ENCODE data around the gene GNPDA1.

Gene GNPDA1

GRCh38 chr5:141961466-141961865 is 51.4 kb downstream of the GNPDA1 start:
- H3K4me1 ChIP-seq (ENCODE audit: control insufficient read depth in 1 of 2, insufficient read depth in 2 of 2, low read length in 2 of 2): peaks cover 0 to 15% of the 10 kb centered on the region in 2 donors
- H3K9me3 ChIP-seq (ENCODE audit: control insufficient read depth in 1 of 2, low read length in 2 of 2): no peaks in the 10 kb centered on the region
- H3K4me3 ChIP-seq (ENCODE audit: low read depth in 1 of 2, low read length in 2 of 2): no peak overlapping the region
- no peaks in the 10 kb centered on the region for H3K36me3 ChIP-seq (ENCODE audit: control insufficient read depth in 1 of 2, insufficient read depth in 2 of 2, low read length in 2 of 2)
- H3K27me3 ChIP-seq (ENCODE audit: low read depth, low read length): no peaks in the 10 kb centered on the region
- H3K27ac ChIP-seq (ENCODE audit: low read length): no peak overlapping the region

GRCh38 chr5:141960449-141961323 is 52.1 kb downstream of the GNPDA1 start:
- Histone ChIP-seq H3K27ac (ENCODE audit: low read length) (no peak overlapping the region), H3K36me3 (ENCODE audit: control insufficient read depth in 1 of 2, insufficient read depth in 2 of 2, low read length in 2 of 2) (no peaks in the 10 kb centered on the region), H3K9me3 (ENCODE audit: control insufficient read depth in 1 of 2, low read length in 2 of 2) (no peaks in the 10 kb centered on the region), H3K27me3 (ENCODE audit: low read depth, low read length) (no peaks in the 10 kb centered on the region), H3K4me1 (ENCODE audit: control insufficient read depth in 1 of 2, insufficient read depth in 2 of 2, low read length in 2 of 2) (peaks cover 0 to 15% of the 10 kb centered on the region in 2 donors), H3K4me3 (ENCODE audit: low read depth in 1 of 2, low read length in 2 of 2) (no peak overlapping the region)

- Histone ChIP-seq H3K27ac (ENCODE audit: low read length) (no peak overlapping the region), H3K9me3 (ENCODE audit: control insufficient read depth in 1 of 2, low read length in 2 of 2) (no peaks in the 10 kb centered on the region), H3K36me3 (ENCODE audit: control insufficient read depth in 1 of 2, insufficient read depth in 2 of 2, low read length in 2 of 2) (no peaks in the 10 kb centered on the region), H3K4me1 (ENCODE audit: control insufficient read depth in 1 of 2, insufficient read depth in 2 of 2, low read length in 2 of 2) (peaks cover 0 to 15% of the 10 kb centered on the region in 2 donors), H3K4me3 (ENCODE audit: low read depth in 1 of 2, low read length in 2 of 2) (no peak overlapping the region), H3K27me3 (ENCODE audit: low read depth, low read length) (no peaks in the 10 kb centered on the region)
Measured at GRCh38 chr5:141960018-141960417, 52.8 kb downstream of the GNPDA1 start.

GRCh38 chr5:141958546-141959172 is 54.2 kb downstream of the GNPDA1 start:
- no peaks in the 10 kb centered on the region for H3K9me3 ChIP-seq (ENCODE audit: control insufficient read depth in 1 of 2, low read length in 2 of 2)
- no peaks in the 10 kb centered on the region for H3K36me3 ChIP-seq (ENCODE audit: control insufficient read depth in 1 of 2, insufficient read depth in 2 of 2, low read length in 2 of 2)
- peaks cover 0 to 15% of the 10 kb centered on the region in 2 donors for H3K4me1 ChIP-seq (ENCODE audit: control insufficient read depth in 1 of 2, insufficient read depth in 2 of 2, low read length in 2 of 2)
- H3K27me3 ChIP-seq (ENCODE audit: low read depth, low read length): no peaks in the 10 kb centered on the region
- H3K27ac ChIP-seq (ENCODE audit: low read length): peak overlapping the region; percentile 40
- no peak overlapping the region for H3K4me3 ChIP-seq (ENCODE audit: low read depth in 1 of 2, low read length in 2 of 2)

- Histone ChIP-seq H3K36me3 (ENCODE audit: control insufficient read depth in 1 of 2, insufficient read depth in 2 of 2, low read length in 2 of 2) (no peaks in the 10 kb centered on the region), H3K9me3 (ENCODE audit: control insufficient read depth in 1 of 2, low read length in 2 of 2) (no peaks in the 10 kb centered on the region), H3K4me3 (ENCODE audit: low read depth in 1 of 2, low read length in 2 of 2) (no peak within 1 kb of the TSS), H3K27me3 (ENCODE audit: low read depth, low read length) (no peaks in the 10 kb centered on the region), H3K27ac (ENCODE audit: low read length) (peak within 1 kb of the TSS; percentile 40), H3K4me1 (ENCODE audit: control insufficient read depth in 1 of 2, insufficient read depth in 2 of 2, low read length in 2 of 2) (peaks cover 0 to 15% of the 10 kb centered on the region in 2 donors)
Measured at GRCh38 chr5:141958113-141958512, 54.7 kb downstream of the GNPDA1 start, which contains the start of gene PCDH12. TSS of gene PCDH12 (minus strand) at chr5:141958202. CDS start at chr5:141957851, 351 bp downstream.

- H3K27ac ChIP-seq (ENCODE audit: low read length): peak overlapping the region; percentile 25
- H3K4me1 ChIP-seq (ENCODE audit: control insufficient read depth in 1 of 2, insufficient read depth in 2 of 2, low read length in 2 of 2): peaks cover 0 to 16% of the 10 kb centered on the region in 2 donors
- no peaks in the 10 kb centered on the region for H3K36me3 ChIP-seq (ENCODE audit: control insufficient read depth in 1 of 2, insufficient read depth in 2 of 2, low read length in 2 of 2)
- H3K9me3 ChIP-seq (ENCODE audit: control insufficient read depth in 1 of 2, low read length in 2 of 2): no peaks in the 10 kb centered on the region
- H3K4me3 ChIP-seq (ENCODE audit: low read depth in 1 of 2, low read length in 2 of 2): no peak overlapping the region
- H3K27me3 ChIP-seq (ENCODE audit: low read depth, low read length): no peaks in the 10 kb centered on the region
Measured at GRCh38 chr5:141957367-141957996, 55.3 kb downstream of the GNPDA1 start.

GRCh38 chr5:141954194-141954593 is 58.6 kb downstream of the GNPDA1 start:
- no peak overlapping the region for H3K27ac ChIP-seq (ENCODE audit: low read length)

GRCh38 chr5:141952020-141952419 is 60.8 kb downstream of the GNPDA1 start:
- H3K9me3 ChIP-seq (ENCODE audit: control insufficient read depth in 1 of 2, low read length in 2 of 2): no peaks in the 10 kb centered on the region
- H3K4me1 ChIP-seq (ENCODE audit: control insufficient read depth in 1 of 2, insufficient read depth in 2 of 2, low read length in 2 of 2): peaks cover 0 to 23% of the 10 kb centered on the region in 2 donors
- no peak overlapping the region for H3K4me3 ChIP-seq (ENCODE audit: low read depth in 1 of 2, low read length in 2 of 2)
- H3K27ac ChIP-seq (ENCODE audit: low read length): no peak overlapping the region
- no peaks in the 10 kb centered on the region for H3K27me3 ChIP-seq (ENCODE audit: low read depth, low read length)
- no peaks in the 10 kb centered on the region for H3K36me3 ChIP-seq (ENCODE audit: control insufficient read depth in 1 of 2, insufficient read depth in 2 of 2, low read length in 2 of 2)

More at GRCh38 chr5:141954194-141954593, 58.6 kb downstream of the GNPDA1 start:
- Histone ChIP-seq H3K4me1 (ENCODE audit: control insufficient read depth in 1 of 2, insufficient read depth in 2 of 2, low read length in 2 of 2) (peaks cover 0 to 28% of the 10 kb centered on the region in 2 donors), H3K9me3 (ENCODE audit: control insufficient read depth in 1 of 2, low read length in 2 of 2) (no peaks in the 10 kb centered on the region), H3K4me3 (ENCODE audit: low read depth in 1 of 2, low read length in 2 of 2) (no peak overlapping the region), H3K27me3 (ENCODE audit: low read depth, low read length) (no peaks in the 10 kb centered on the region), H3K36me3 (ENCODE audit: control insufficient read depth in 1 of 2, insufficient read depth in 2 of 2, low read length in 2 of 2) (no peaks in the 10 kb centered on the region)

GRCh38 chr5:141951332-141951781 is 61.5 kb downstream of the GNPDA1 start:
- H3K27ac ChIP-seq (ENCODE audit: low read length): no peak overlapping the region

More at GRCh38 chr5:141951332-141951781, 61.5 kb downstream of the GNPDA1 start:
- no peaks in the 10 kb centered on the region for H3K27me3 ChIP-seq (ENCODE audit: low read depth, low read length)
- H3K36me3 ChIP-seq (ENCODE audit: control insufficient read depth in 1 of 2, insufficient read depth in 2 of 2, low read length in 2 of 2): no peaks in the 10 kb centered on the region
- no peaks in the 10 kb centered on the region for H3K9me3 ChIP-seq (ENCODE audit: control insufficient read depth in 1 of 2, low read length in 2 of 2)
- H3K4me3 ChIP-seq (ENCODE audit: low read depth in 1 of 2, low read length in 2 of 2): no peak overlapping the region
- peaks cover 0 to 23% of the 10 kb centered on the region in 2 donors for H3K4me1 ChIP-seq (ENCODE audit: control insufficient read depth in 1 of 2, insufficient read depth in 2 of 2, low read length in 2 of 2)

Data from muscle layer of duodenum (tissue), 2 donors.